ENCODE measurements around the gene ATP7A.

ATP7A gene

GRCh38 chrX:77952173-77952572 is 41.7 kb downstream of the ATP7A start:
- no peak overlapping the region for H3K9ac ChIP-seq (ENCODE audit: low read depth, low read length, poor library complexity, severe bottlenecking)
- no peaks in the 10 kb centered on the region for H3K36me3 ChIP-seq (ENCODE audit: insufficient read depth, low read length)
- no peak overlapping the region for H3K4me3 ChIP-seq (ENCODE audit: low read length, poor library complexity, severe bottlenecking)
- H3K4me2 ChIP-seq (ENCODE audit: low read depth, low read length, poor library complexity, severe bottlenecking): no peak overlapping the region
- no peaks in the 10 kb centered on the region for H3K9me2 ChIP-seq (replicated peaks; ENCODE audit: low read depth, low read length)
- no peaks in the 10 kb centered on the region for H4K20me1 ChIP-seq (ENCODE audit: insufficient read depth, low read length, poor library complexity, severe bottlenecking)
- no peaks in the 10 kb centered on the region for H3K79me2 ChIP-seq (ENCODE audit: insufficient read depth, low read length)
- no peaks in the 10 kb centered on the region for H3K9me3 ChIP-seq (ENCODE audit: insufficient read depth, low read depth, low read length)
- no peaks in the 10 kb centered on the region for H3K27me3 ChIP-seq (ENCODE audit: insufficient read depth, low read length, poor library complexity, severe bottlenecking)
- H3F3A ChIP-seq (ENCODE audit: low read depth): no peaks in the 10 kb centered on the region
- TF ChIP-seq EZH2phosphoT487 (IDR thresholded peaks at IDR 0.05; ENCODE audit: borderline replicate concordance): no peak
- TF ChIP-seq, protein P1, sequence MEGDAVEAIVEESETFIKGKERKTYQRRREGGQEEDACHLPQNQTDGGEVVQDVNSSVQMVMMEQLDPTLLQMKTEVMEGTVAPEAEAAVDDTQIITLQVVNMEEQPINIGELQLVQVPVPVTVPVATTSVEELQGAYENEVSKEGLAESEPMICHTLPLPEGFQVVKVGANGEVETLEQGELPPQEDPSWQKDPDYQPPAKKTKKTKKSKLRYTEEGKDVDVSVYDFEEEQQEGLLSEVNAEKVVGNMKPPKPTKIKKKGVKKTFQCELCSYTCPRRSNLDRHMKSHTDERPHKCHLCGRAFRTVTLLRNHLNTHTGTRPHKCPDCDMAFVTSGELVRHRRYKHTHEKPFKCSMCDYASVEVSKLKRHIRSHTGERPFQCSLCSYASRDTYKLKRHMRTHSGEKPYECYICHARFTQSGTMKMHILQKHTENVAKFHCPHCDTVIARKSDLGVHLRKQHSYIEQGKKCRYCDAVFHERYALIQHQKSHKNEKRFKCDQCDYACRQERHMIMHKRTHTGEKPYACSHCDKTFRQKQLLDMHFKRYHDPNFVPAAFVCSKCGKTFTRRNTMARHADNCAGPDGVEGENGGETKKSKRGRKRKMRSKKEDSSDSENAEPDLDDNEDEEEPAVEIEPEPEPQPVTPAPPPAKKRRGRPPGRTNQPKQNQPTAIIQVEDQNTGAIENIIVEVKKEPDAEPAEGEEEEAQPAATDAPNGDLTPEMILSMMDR (conservative IDR thresholded peaks at IDR 0.05; ENCODE audit: low read length): no peak
- H2AFZ ChIP-seq (ENCODE audit: low read length): no peak overlapping the region
- H3K4me1 ChIP-seq (ENCODE audit: insufficient read depth, low read length, poor library complexity, severe bottlenecking): no peaks in the 10 kb centered on the region

DNA sequence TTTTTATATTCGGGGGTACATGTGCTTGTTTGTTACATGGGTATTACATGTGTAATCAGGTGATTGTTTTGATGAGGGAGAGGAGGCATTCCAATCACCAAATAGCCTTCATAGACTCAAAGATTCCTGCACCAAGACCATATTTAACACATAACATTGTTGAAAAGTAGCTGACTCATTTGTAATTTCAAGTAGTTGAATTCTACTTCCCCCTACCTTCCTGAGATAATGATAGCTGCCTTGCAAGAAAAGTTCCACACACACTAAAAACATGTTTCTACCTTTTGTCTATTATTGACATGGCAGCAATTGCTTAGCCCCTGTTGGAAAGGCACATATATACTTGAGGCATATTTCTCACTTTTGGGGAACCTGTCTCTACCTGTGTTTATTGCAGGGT is 42.8 kb downstream of the ATP7A start:
- Histone ChIP-seq H3K79me2 (ENCODE audit: insufficient read depth, low read length) (no peaks in the 10 kb centered on the region), H3K9me2 (replicated peaks; ENCODE audit: low read depth, low read length) (no peaks in the 10 kb centered on the region), H3K4me1 (ENCODE audit: insufficient read depth, low read length, poor library complexity, severe bottlenecking) (no peaks in the 10 kb centered on the region), H3K4me3 (ENCODE audit: low read length, poor library complexity, severe bottlenecking) (no peak overlapping the region), H4K20me1 (ENCODE audit: insufficient read depth, low read length, poor library complexity, severe bottlenecking) (no peaks in the 10 kb centered on the region), H3K9ac (ENCODE audit: low read depth, low read length, poor library complexity, severe bottlenecking) (no peak overlapping the region), H3F3A (ENCODE audit: low read depth) (no peaks in the 10 kb centered on the region), H2AFZ (ENCODE audit: low read length) (no peak overlapping the region), H3K9me3 (ENCODE audit: insufficient read depth, low read depth, low read length) (no peaks in the 10 kb centered on the region), H3K27me3 (ENCODE audit: insufficient read depth, low read length, poor library complexity, severe bottlenecking) (no peaks in the 10 kb centered on the region), H3K36me3 (ENCODE audit: insufficient read depth, low read length) (no peaks in the 10 kb centered on the region), H3K4me2 (ENCODE audit: low read depth, low read length, poor library complexity, severe bottlenecking) (peak overlapping the region; percentile 20)
- TF ChIP-seq, protein P1 (conservative IDR thresholded peaks at IDR 0.05; ENCODE audit: low read length): no peak
- TF ChIP-seq EZH2phosphoT487 (IDR thresholded peaks at IDR 0.05; ENCODE audit: borderline replicate concordance): no peak

DNA sequence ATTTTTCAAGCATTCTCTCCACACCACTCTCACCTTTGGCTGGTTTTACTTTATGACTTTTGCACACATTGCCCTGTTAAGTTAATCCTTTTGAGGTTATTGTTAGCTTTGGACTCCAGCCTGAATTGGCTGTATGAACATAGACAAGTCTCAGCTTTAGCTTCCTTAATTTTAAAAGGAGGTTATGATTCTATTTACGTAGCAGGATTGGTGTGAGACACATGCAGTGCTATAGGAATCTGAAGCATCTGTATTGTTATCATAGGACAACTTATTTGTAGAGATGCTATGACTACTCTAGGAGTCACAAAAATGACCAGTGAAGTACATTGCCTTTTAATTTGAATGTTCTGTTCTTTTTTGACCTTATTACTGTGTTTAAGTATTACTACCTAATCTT is 43.2 kb downstream of the ATP7A start:
- H3K27me3 ChIP-seq (ENCODE audit: insufficient read depth, low read length, poor library complexity, severe bottlenecking): no peaks in the 10 kb centered on the region
- no peaks in the 10 kb centered on the region for H4K20me1 ChIP-seq (ENCODE audit: insufficient read depth, low read length, poor library complexity, severe bottlenecking)
- H3F3A ChIP-seq (ENCODE audit: low read depth): no peaks in the 10 kb centered on the region
- H2AFZ ChIP-seq (ENCODE audit: low read length): no peak overlapping the region
- H3K9me3 ChIP-seq (ENCODE audit: insufficient read depth, low read depth, low read length): no peaks in the 10 kb centered on the region
- TF ChIP-seq EZH2phosphoT487 (IDR thresholded peaks at IDR 0.05; ENCODE audit: borderline replicate concordance): no peak
- no peak overlapping the region for H3K9ac ChIP-seq (ENCODE audit: low read depth, low read length, poor library complexity, severe bottlenecking)
- no peaks in the 10 kb centered on the region for H3K79me2 ChIP-seq (ENCODE audit: insufficient read depth, low read length)
- no peaks in the 10 kb centered on the region for H3K36me3 ChIP-seq (ENCODE audit: insufficient read depth, low read length)
- no peaks in the 10 kb centered on the region for H3K4me1 ChIP-seq (ENCODE audit: insufficient read depth, low read length, poor library complexity, severe bottlenecking)
- peak overlapping the region; percentile 20 for H3K4me2 ChIP-seq (ENCODE audit: low read depth, low read length, poor library complexity, severe bottlenecking)
- H3K4me3 ChIP-seq (ENCODE audit: low read length, poor library complexity, severe bottlenecking): no peak overlapping the region
- H3K9me2 ChIP-seq (replicated peaks; ENCODE audit: low read depth, low read length): no peaks in the 10 kb centered on the region

DNA sequence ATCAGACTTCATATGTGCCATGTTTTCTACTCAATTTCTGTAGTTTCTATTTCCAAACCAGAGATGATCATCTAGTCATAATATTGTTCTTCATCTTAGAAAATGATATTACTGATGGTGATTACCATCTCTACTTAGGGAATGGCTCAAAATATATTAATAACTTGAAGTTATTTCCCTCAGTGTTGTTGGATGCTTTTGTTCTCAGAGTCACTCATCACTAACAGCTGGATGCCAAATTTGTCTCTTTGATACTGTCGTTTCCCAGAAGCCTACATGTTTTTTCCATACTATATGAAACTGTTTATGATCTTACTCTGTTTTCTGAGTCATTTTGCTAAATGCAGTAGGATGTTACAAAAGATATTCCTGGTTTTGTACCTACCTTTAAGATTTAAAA is 50.1 kb downstream of the ATP7A start:
- Histone ChIP-seq H3F3A (ENCODE audit: low read depth) (no peaks in the 10 kb centered on the region), H3K4me3 (ENCODE audit: low read length, poor library complexity, severe bottlenecking) (no peak overlapping the region), H3K27me3 (ENCODE audit: insufficient read depth, low read length, poor library complexity, severe bottlenecking) (no peaks in the 10 kb centered on the region), H3K9me2 (replicated peaks; ENCODE audit: low read depth, low read length) (no peaks in the 10 kb centered on the region), H3K9ac (ENCODE audit: low read depth, low read length, poor library complexity, severe bottlenecking) (no peak overlapping the region), H4K20me1 (ENCODE audit: insufficient read depth, low read length, poor library complexity, severe bottlenecking) (no peaks in the 10 kb centered on the region), H3K4me1 (ENCODE audit: insufficient read depth, low read length, poor library complexity, severe bottlenecking) (no peaks in the 10 kb centered on the region), H3K36me3 (ENCODE audit: insufficient read depth, low read length) (no peaks in the 10 kb centered on the region), H2AFZ (ENCODE audit: low read length) (no peak overlapping the region), H3K4me2 (ENCODE audit: low read depth, low read length, poor library complexity, severe bottlenecking) (no peak overlapping the region), H3K9me3 (ENCODE audit: insufficient read depth, low read depth, low read length) (no peaks in the 10 kb centered on the region), H3K79me2 (ENCODE audit: insufficient read depth, low read length) (no peaks in the 10 kb centered on the region)
- TF ChIP-seq, protein P1 (conservative IDR thresholded peaks at IDR 0.05; ENCODE audit: low read length): no peak
- no peak for TF ChIP-seq EZH2phosphoT487 (IDR thresholded peaks at IDR 0.05; ENCODE audit: borderline replicate concordance)
